Measurements from ENCODE around the gene C10orf95. TPM values are rescaled to one million over a fixed set of nuclear protein-coding genes. Genes with fewer than 3 reads are reported as not detected.

Gene C10orf95
- polyA plus RNA-seq, 3 donors = 0.57 to 0.62 (median 0.58) TPM

GRCh38 chr10:102435529-102436233 lies 15.7 kb downstream of the C10orf95 start:
- DNase-seq (ENCODE audit: low read depth in 3 of 3, low spot score in 2 of 3) = no peak

- no peak for DNase-seq (ENCODE audit: low read depth in 3 of 3, low spot score in 2 of 3)
These were observed 16.2 kb downstream of the C10orf95 start for GRCh38 chr10:102435133-102435497.

GRCh38 chr10:102434394-102435132 lies 16.8 kb downstream of the C10orf95 start:
- DNase-seq (ENCODE audit: low read depth in 3 of 3, low spot score in 2 of 3) = no peak

GRCh38 chr10:102433619-102434046 lies 17.7 kb downstream of the C10orf95 start:
- DNase-seq (ENCODE audit: low read depth in 3 of 3, low spot score in 2 of 3) = no peak

GRCh38 chr10:102432162-102432950 lies 19.0 kb downstream of the C10orf95 start, which contains the start of gene CUEDC2:
TSS of gene CUEDC2 (minus strand) at chr10:102432574. CDS start at chr10:102425188, 7,386 bp downstream.
- DNase-seq (ENCODE audit: low read depth in 3 of 3, low spot score in 2 of 3) = peak; percentile 94 to 97 (median 95)

GRCh38 chr10:102431452-102432124 lies 19.8 kb downstream of the C10orf95 start:
- no peak for DNase-seq (ENCODE audit: low read depth in 3 of 3, low spot score in 2 of 3)

GRCh38 chr10:102429468-102429867 lies 21.9 kb downstream of the C10orf95 start:
- DNase-seq (ENCODE audit: low read depth in 3 of 3, low spot score in 2 of 3) = no peak

GRCh38 chr10:102426803-102427287 lies 24.5 kb downstream of the C10orf95 start:
- no peak for DNase-seq (ENCODE audit: low read depth in 3 of 3, low spot score in 2 of 3)

- DNase-seq (ENCODE audit: low read depth in 3 of 3, low spot score in 2 of 3) = no peak
These were observed 25.9 kb downstream of the C10orf95 start for GRCh38 chr10:102425444-102425843.

- no peak for DNase-seq (ENCODE audit: low read depth in 3 of 3, low spot score in 2 of 3)
These were observed 26.4 kb downstream of the C10orf95 start for GRCh38 chr10:102424916-102425315.

- DNase-seq (ENCODE audit: low read depth in 3 of 3, low spot score in 2 of 3) = no peak
These were observed 27.2 kb downstream of the C10orf95 start for GRCh38 chr10:102424145-102424544.

GRCh38 chr10:102423372-102423968 lies 27.9 kb downstream of the C10orf95 start:
- DNase-seq (ENCODE audit: low read depth in 3 of 3, low spot score in 2 of 3) = no peak

GRCh38 chr10:102422545-102423129 lies 28.7 kb downstream of the C10orf95 start:
- no peak for DNase-seq (ENCODE audit: low read depth in 3 of 3, low spot score in 2 of 3)

- no peak for DNase-seq (ENCODE audit: low read depth in 3 of 3, low spot score in 2 of 3)
These were observed 29.4 kb downstream of the C10orf95 start for GRCh38 chr10:102421757-102422512.

GRCh38 chr10:102421507-102421756 lies 29.9 kb downstream of the C10orf95 start:
- DNase-seq (ENCODE audit: low read depth in 3 of 3, low spot score in 2 of 3) = no peak

- DNase-seq (ENCODE audit: low read depth in 3 of 3, low spot score in 2 of 3) = peak; percentile 97
These were observed 30.4 kb downstream of the C10orf95 start, which contains the start of gene FBXL15 for GRCh38 chr10:102420714-102421506. TSS of gene FBXL15 (plus strand) at chr10:102420836. CDS start at chr10:102421130, 294 bp downstream.

GRCh38 chr10:102420181-102420713 lies 31.1 kb downstream of the C10orf95 start:
- no peak for DNase-seq (ENCODE audit: low read depth in 3 of 3, low spot score in 2 of 3)

Data from right renal cortex interstitium (tissue), 3 donors.